ENCODE data around the gene SLC6A16. TPM values are rescaled to one million over a fixed set of nuclear protein-coding genes. Genes with fewer than 3 reads are reported as not detected.

SLC6A16 gene
- total and polyA plus RNA-seq, 8 donors, result 0.44 to 5.4 (median 1.2) TPM; not detected in 3

GRCh38 chr19:49366110-49366509, 41.1 kb upstream of the SLC6A16 start:
- Histone ChIP-seq H3K4me3 (no peak overlapping the region), H3K4me1 (peaks cover 16 to 32% (median 27%) of the 10 kb centered on the region in 4 donors), H3K36me3 (peaks cover 0 to 4% (median 0%) of the 10 kb centered on the region in 4 donors), H3K9me3 (peaks cover 6 to 25% (median 18%) of the 10 kb centered on the region in 4 donors), H3K27ac (no peak overlapping the region), H3K27me3 (peaks cover 0 to 32% (median 9%) of the 10 kb centered on the region in 3 donors)
- intact Hi-C loops (cut with DNase I; ENCODE audit: low total_unique reads), result no loop called here
- DNase-seq, result no peak
- TF ChIP-seq CTCF (IDR thresholded peaks at IDR 0.05) (no peak), POLR2AphosphoS5 (IDR thresholded peaks at IDR 0.05) (no peak), EP300 (IDR thresholded peaks at IDR 0.05) (no peak), POLR2A (IDR thresholded peaks at IDR 0.05) (no peak)

DNA sequence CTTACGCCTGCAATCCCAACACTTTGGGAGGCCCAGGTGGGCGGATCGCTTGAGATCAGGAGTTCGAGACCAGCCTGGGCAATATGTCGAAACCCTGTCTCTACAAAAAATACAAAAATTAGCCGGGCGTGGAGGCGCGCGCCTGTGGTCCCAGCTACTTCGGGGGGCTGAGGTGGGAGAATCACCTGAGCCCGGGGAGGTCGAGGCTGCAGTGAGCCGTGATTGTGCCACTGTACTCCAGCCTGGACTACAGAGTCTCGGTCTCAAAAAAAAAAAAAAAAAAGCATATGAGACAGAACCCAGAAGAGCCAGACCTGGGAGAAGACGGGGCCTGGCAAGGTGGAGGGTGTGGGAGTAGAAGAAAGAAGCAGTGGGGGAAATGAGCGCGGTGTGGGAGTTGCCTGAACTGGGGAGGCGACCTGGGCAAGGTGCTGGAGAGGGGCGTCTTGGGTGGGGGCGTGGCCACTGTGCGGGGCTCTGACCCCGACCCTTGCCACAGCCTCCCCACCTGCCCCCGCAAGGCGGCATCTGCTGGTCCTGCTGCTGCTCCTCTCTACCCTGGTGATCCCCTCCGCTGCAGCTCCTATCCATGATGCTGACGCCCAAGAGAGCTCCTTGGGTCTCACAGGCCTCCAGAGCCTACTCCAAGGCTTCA, 39.2 kb upstream of the SLC6A16 start:
- peaks cover 0 to 7% (median 5%) of the 10 kb centered on the region in 4 donors for H3K36me3 ChIP-seq
- TF ChIP-seq EP300 (IDR thresholded peaks at IDR 0.05) (no peak), POLR2A (IDR thresholded peaks at IDR 0.05) (no peak), POLR2AphosphoS5 (IDR thresholded peaks at IDR 0.05) (no peak), CTCF (IDR thresholded peaks at IDR 0.05) (no peak)
- intact Hi-C loops (cut with DNase I; ENCODE audit: low total_unique reads), result no loop called here
- peak in 1 of 2 donors; percentile 29 for DNase-seq
- peaks cover 0 to 33% (median 9%) of the 10 kb centered on the region in 3 donors for H3K27me3 ChIP-seq
- peak overlapping the region in 4 of 5 donors; percentile 36 to 94 (median 74) for H3K27ac ChIP-seq
- peaks cover 16 to 49% (median 33%) of the 10 kb centered on the region in 4 donors for H3K4me1 ChIP-seq
- H3K9me3 ChIP-seq, result peaks cover 2 to 14% (median 7%) of the 10 kb centered on the region in 4 donors
- 65 to 75% (median 70%) methylated on average over 25 to 27 of the region's 27 CpGs for WGBS, 5 donors
- H3K4me3 ChIP-seq, result peak overlapping the region; percentile 63 to 82 (median 76)

DNA sequence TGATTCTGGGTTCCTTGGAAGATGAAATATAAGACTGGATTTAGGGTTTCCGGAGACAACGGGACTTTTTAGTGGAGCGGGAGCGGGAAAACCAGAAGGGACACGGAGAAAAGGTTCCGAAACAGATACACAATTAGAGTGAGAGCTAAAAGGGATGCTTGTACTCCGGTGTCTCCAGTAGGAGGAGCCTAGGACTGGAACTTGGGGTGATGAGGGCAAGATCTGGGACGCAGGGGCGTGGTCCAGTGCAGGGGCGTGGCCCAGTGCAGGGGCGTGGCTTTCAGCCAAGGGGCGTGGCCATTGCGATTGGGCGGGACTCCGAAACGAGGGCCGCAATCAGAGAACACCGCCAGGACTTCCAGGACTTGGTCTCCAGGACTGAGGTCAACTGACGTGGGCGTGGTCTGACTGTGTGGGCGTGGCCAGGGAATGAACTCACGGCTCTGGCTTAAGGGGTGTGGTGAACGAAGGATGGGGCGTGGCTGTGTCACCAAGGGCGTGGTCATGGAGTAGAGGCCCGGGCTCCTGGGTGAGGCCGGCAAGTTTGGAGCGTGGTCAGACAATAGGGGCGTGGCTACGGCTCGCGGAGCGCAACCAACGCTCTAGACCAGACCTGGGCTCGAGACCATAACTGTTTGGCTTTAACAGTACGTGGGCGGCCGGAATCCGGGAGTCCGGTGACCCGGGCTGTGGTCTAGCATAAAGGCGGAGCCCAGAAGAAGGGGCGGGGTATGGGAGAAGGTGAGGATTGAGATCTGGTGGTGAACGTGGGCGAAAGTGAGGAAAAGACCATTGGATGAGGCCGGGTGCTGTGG, 38.5 kb upstream of the SLC6A16 start, which contains the start of gene DKKL1:
DKKL1 (plus strand) TSS at position 610 of the 815 bp plus-strand sequence; CDS start at position 732, 122 bp downstream.
- peaks cover 0 to 14% (median 12%) of the 10 kb centered on the region in 4 donors for H3K36me3 ChIP-seq
- peak within 1 kb of the TSS; percentile 63 to 82 (median 76) for H3K4me3 ChIP-seq
- TF ChIP-seq EP300 (IDR thresholded peaks at IDR 0.05), result no peak
- TF ChIP-seq CTCF (IDR thresholded peaks at IDR 0.05), result peak in 2 of 7 experiments; percentile 12 to 23
- TF ChIP-seq POLR2AphosphoS5 (IDR thresholded peaks at IDR 0.05), result peak; percentile 46 to 81 (median 57)
- H3K27me3 ChIP-seq, result peaks cover 0 to 33% (median 9%) of the 10 kb centered on the region in 3 donors
- 2 to 3% (median 2%) methylated on average over 46 of the region's 46 CpGs for whole genome bisulfite sequencing, 5 donors
- peaks cover 0 to 7% (median 1%) of the 10 kb centered on the region in 4 donors for H3K9me3 ChIP-seq
- peak; percentile 98 to 100 for DNase-seq
- intact Hi-C loops (cut with DNase I; ENCODE audit: low total_unique reads), result no loop called here
- H3K27ac ChIP-seq, result peak within 1 kb of the TSS; percentile 78 to 95 (median 94)
- H3K4me1 ChIP-seq, result peaks cover 16 to 49% (median 33%) of the 10 kb centered on the region in 4 donors

DNA sequence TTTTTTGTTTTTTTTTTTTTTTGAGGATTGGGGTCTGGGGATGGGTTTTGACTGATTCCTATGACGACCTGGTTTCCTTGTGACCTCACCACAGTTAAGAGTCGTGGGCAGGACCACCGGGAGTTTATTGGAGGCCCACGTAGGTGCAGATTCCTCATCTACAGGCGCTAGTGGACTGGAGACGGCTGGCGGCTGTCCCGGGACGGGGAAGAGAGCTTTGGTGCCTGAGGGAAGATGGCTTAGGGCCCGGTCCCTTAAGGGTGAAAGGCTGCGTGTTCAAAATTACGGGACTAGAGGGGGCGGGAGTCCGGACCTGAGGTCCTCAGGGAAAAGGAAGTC, 37.9 kb upstream of the SLC6A16 start:
- TF ChIP-seq CTCF (IDR thresholded peaks at IDR 0.05) (no peak), EP300 (IDR thresholded peaks at IDR 0.05) (no peak), POLR2AphosphoS5 (IDR thresholded peaks at IDR 0.05) (no peak), POLR2A (IDR thresholded peaks at IDR 0.05) (no peak)
- Histone ChIP-seq H3K27me3 (peaks cover 0 to 33% (median 9%) of the 10 kb centered on the region in 3 donors), H3K4me1 (peaks cover 16 to 49% (median 33%) of the 10 kb centered on the region in 4 donors), H3K36me3 (peaks cover 0 to 20% (median 18%) of the 10 kb centered on the region in 4 donors), H3K4me3 (peak overlapping the region; percentile 63 to 82 (median 76)), H3K27ac (peak overlapping the region; percentile 78 to 95 (median 94)), H3K9me3 (peaks cover 0 to under 1% (median 0%) of the 10 kb centered on the region in 4 donors)
- 0 to 1% (median 1%) methylated on average over 14 of the region's 14 CpGs for WGBS, 5 donors
- DNase-seq, result peak; percentile 30 to 80
- intact Hi-C loops (cut with DNase I; ENCODE audit: low total_unique reads), result no loop called here
